ENCODE results near the gene NCKAP5. TPM values are rescaled to one million over a fixed set of nuclear protein-coding genes. Genes with fewer than 3 reads are reported as not detected.

The NCKAP5 gene
- polyA plus RNA-seq, 3 donors: not detected

DNA sequence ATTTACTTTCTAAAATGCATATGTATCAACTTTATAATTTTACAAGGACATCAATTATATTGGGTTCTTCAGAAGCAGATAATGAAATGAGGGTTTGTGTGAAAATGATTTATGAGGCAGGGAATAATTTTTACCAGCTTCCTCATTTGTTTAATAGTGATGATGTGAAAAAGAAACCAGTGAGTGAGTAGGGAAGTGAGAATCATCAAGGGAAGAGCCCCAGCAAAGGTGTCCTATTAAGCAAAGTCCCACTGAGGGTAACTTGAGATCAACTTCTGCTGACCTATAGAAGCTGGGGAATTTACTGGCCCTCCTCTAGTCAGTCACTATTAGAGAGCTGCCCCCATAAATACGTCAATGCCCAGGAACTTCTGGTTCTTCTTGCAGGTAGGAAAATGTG lies 631.5 kb downstream of the NCKAP5 start:
- Histone ChIP-seq H3K36me3 (replicated peaks in 1 of 2; ENCODE audit: control insufficient read depth in 1 of 2, insufficient read depth in 2 of 2, low read length in 2 of 2) (no peaks in the 10 kb centered on the region), H3K27ac (ENCODE audit: low read depth in 1 of 2, low read length in 2 of 2) (no peak overlapping the region), H3K4me3 (replicated peaks in 1 of 3; ENCODE audit: low read depth in 2 of 3, low read length in 3 of 3) (no peak overlapping the region), H4K20me1 (ENCODE audit: insufficient read depth, low read length) (no peaks in the 10 kb centered on the region), H3K4me2 (replicated peaks; ENCODE audit: extremely low read depth, low read length, poor library complexity, severe bottlenecking) (no peak overlapping the region), H3K9me3 (replicated peaks in 1 of 2; ENCODE audit: control insufficient read depth in 1 of 2, insufficient read depth in 1 of 2, low read length in 2 of 2) (no peaks in the 10 kb centered on the region), H3K27me3 (ENCODE audit: control insufficient read depth in 2 of 2, insufficient read depth in 2 of 2, low read length in 2 of 2) (no peaks in the 10 kb centered on the region), H2AFZ (ENCODE audit: insufficient read depth, low read depth, low read length, poor library complexity, severe bottlenecking) (no peak overlapping the region), H3K79me2 (ENCODE audit: insufficient read depth, low read length) (no peaks in the 10 kb centered on the region), H3K9ac (ENCODE audit: insufficient read depth, low read length, poor library complexity, severe bottlenecking) (no peak overlapping the region), H3K4me1 (ENCODE audit: control insufficient read depth in 1 of 2, insufficient read depth in 2 of 2, low read length in 2 of 2) (no peaks in the 10 kb centered on the region)
- TF ChIP-seq, protein P1, sequence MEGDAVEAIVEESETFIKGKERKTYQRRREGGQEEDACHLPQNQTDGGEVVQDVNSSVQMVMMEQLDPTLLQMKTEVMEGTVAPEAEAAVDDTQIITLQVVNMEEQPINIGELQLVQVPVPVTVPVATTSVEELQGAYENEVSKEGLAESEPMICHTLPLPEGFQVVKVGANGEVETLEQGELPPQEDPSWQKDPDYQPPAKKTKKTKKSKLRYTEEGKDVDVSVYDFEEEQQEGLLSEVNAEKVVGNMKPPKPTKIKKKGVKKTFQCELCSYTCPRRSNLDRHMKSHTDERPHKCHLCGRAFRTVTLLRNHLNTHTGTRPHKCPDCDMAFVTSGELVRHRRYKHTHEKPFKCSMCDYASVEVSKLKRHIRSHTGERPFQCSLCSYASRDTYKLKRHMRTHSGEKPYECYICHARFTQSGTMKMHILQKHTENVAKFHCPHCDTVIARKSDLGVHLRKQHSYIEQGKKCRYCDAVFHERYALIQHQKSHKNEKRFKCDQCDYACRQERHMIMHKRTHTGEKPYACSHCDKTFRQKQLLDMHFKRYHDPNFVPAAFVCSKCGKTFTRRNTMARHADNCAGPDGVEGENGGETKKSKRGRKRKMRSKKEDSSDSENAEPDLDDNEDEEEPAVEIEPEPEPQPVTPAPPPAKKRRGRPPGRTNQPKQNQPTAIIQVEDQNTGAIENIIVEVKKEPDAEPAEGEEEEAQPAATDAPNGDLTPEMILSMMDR (IDR thresholded peaks at IDR 0.05): no peak
- Mint-ChIP-seq H3K4me1 (no peaks in the 10 kb centered on the region), H3K27me3 (ENCODE audit: low read depth in 3 of 3) (peaks cover 0 to 1% (median 0%) of the 10 kb centered on the region in 3 donors), H3K36me3 (no peaks in the 10 kb centered on the region), H3K27ac (no peak overlapping the region), H3K4me3 (no peak overlapping the region), H3K9me3 (peaks cover 0 to 3% (median 0%) of the 10 kb centered on the region in 7 donors)
- 100% methylated on average over 1 of the region's 1 CpG for WGBS (ENCODE audit: insufficient coverage)
- no peak for DNase-seq
- intact Hi-C loops (cut with micrococcal nuclease): no loop called here

DNA sequence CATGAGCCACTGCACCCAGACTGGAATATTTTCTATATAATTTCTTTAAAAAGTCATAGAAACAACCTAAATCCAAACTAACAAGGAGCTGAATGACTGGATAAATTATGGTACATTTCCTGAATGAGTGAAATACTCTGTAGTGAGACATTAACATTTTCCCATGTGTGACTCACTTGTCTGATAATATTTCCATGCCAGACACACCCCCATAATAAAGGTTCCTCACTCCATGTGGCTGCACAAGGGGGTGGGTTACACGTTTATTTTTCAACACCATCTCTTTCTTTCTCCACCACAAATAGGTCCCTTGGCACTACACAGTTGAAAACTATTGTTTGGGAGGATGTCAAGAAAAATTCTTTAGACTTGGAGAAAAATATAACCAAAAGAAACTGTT lies 632.0 kb downstream of the NCKAP5 start:
- Histone ChIP-seq H3K9ac (ENCODE audit: insufficient read depth, low read length, poor library complexity, severe bottlenecking) (no peak overlapping the region), H3K27ac (ENCODE audit: low read depth in 1 of 2, low read length in 2 of 2) (no peak overlapping the region), H3K4me1 (ENCODE audit: control insufficient read depth in 1 of 2, insufficient read depth in 2 of 2, low read length in 2 of 2) (no peaks in the 10 kb centered on the region), H3K4me2 (replicated peaks; ENCODE audit: extremely low read depth, low read length, poor library complexity, severe bottlenecking) (no peak overlapping the region), H3K9me3 (replicated peaks in 1 of 2; ENCODE audit: control insufficient read depth in 1 of 2, insufficient read depth in 1 of 2, low read length in 2 of 2) (no peaks in the 10 kb centered on the region), H3K27me3 (ENCODE audit: control insufficient read depth in 2 of 2, insufficient read depth in 2 of 2, low read length in 2 of 2) (no peaks in the 10 kb centered on the region), H3K79me2 (ENCODE audit: insufficient read depth, low read length) (no peaks in the 10 kb centered on the region), H3K4me3 (replicated peaks in 1 of 3; ENCODE audit: low read depth in 2 of 3, low read length in 3 of 3) (no peak overlapping the region), H2AFZ (ENCODE audit: insufficient read depth, low read depth, low read length, poor library complexity, severe bottlenecking) (no peak overlapping the region), H3K36me3 (replicated peaks in 1 of 2; ENCODE audit: control insufficient read depth in 1 of 2, insufficient read depth in 2 of 2, low read length in 2 of 2) (no peaks in the 10 kb centered on the region), H4K20me1 (ENCODE audit: insufficient read depth, low read length) (no peaks in the 10 kb centered on the region)
- peaks cover 0 to 3% (median under 1%) of the 10 kb centered on the region in 7 donors for H3K9me3 Mint-ChIP-seq
- intact Hi-C loops (cut with micrococcal nuclease): no loop called here
- no peak for DNase-seq
- WGBS (ENCODE audit: insufficient coverage): no CpG with 5 or more reads among the region's 1 CpG
- no peak overlapping the region for H3K27ac Mint-ChIP-seq
- peaks cover 0 to under 1% (median 0%) of the 10 kb centered on the region in 3 donors for H3K27me3 Mint-ChIP-seq (ENCODE audit: low read depth in 3 of 3)
- H3K36me3 Mint-ChIP-seq: no peaks in the 10 kb centered on the region
- H3K4me3 Mint-ChIP-seq: no peak overlapping the region
- TF ChIP-seq, protein P1 (IDR thresholded peaks at IDR 0.05): no peak
- no peaks in the 10 kb centered on the region for H3K4me1 Mint-ChIP-seq
